ENCODE results near the gene UBXN10.
A peak's percentile ranks its signal among the peaks of the same experiment; 100 is the strongest.
"Not testable (repeated sequence)": the region's sequence is repeated elsewhere in the genome, so short reads cannot be mapped to it uniquely, and the experiment has no call there.

UBXN10 gene

DNA sequence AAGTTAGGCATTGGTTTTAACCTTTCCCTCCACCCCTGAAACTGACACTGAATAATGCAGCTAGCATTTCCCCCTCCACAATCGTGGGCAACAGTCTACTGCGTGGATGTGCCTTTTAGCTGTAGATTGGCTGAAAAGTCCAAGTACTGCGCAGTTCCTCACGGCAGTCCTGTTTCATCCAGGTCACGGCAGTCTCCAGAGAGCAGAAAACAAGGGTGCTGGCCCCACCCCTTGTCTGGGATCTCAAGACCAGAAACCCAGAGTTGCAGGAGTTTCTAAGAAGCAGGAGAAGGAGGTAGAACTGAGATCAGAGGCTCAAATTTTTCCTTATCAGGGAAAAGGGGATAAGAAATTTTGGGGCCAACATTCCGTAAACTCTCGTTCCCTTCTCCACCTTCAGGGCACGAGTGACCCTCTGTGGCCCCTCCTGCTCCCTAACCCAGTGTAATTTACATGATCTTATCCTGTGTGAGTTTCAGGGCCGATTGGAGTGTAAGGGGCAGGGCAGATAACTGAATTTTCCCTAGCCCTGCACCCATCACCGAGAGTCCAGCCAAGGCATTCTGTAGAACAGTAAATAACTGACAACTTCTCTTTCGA, 26.3 kb downstream of the UBXN10 start:
- H3K4me3 ChIP-seq (replicated peaks in 1 of 2; ENCODE audit: low read depth in 2 of 2, low read length in 2 of 2), result no peak overlapping the region
- no peak for DNase-seq (ENCODE audit: low read depth in 2 of 2)
- TF ChIP-seq, protein P1, sequence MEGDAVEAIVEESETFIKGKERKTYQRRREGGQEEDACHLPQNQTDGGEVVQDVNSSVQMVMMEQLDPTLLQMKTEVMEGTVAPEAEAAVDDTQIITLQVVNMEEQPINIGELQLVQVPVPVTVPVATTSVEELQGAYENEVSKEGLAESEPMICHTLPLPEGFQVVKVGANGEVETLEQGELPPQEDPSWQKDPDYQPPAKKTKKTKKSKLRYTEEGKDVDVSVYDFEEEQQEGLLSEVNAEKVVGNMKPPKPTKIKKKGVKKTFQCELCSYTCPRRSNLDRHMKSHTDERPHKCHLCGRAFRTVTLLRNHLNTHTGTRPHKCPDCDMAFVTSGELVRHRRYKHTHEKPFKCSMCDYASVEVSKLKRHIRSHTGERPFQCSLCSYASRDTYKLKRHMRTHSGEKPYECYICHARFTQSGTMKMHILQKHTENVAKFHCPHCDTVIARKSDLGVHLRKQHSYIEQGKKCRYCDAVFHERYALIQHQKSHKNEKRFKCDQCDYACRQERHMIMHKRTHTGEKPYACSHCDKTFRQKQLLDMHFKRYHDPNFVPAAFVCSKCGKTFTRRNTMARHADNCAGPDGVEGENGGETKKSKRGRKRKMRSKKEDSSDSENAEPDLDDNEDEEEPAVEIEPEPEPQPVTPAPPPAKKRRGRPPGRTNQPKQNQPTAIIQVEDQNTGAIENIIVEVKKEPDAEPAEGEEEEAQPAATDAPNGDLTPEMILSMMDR (IDR thresholded peaks at IDR 0.05; ENCODE audit: low read depth, low read length), result no peak

DNA sequence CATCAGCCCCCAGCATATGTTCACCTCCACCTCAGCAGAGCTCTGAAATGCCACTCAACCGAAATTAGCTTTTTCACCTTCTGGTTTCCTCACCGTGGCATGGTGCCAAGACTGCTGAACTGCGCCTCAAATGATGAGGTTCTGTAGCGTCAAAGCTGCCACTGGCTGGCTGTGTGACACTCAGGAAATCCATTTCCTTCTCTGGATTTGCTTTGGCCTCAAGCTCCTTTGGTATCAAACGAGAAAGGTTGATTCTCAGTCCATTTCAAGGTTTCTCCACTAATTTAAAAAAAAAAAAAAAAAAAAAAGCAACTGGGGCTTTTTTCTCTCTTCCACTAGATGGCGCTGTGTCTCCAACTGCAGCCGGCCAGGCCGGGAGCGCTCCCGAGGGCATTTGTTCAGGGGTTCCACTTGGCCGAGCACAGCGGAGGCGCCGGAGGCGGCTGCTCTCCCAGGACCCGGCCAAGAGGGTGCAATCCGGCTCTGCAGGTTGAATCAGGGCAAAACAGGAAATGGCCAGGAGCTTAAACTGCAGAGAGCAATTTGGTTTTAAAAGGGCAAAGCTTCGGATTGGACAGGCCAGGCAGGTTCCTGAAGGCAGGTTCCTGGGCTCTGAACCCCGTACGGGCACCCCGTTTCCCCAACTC, 26.9 kb downstream of the UBXN10 start:
- H3K4me3 ChIP-seq (replicated peaks in 1 of 2; ENCODE audit: low read depth in 2 of 2, low read length in 2 of 2), result no peak overlapping the region
- DNase-seq (ENCODE audit: low read depth in 2 of 2), result peak; percentile 63 to 64
- TF ChIP-seq, protein P1 (IDR thresholded peaks at IDR 0.05; ENCODE audit: low read depth, low read length), result peak; percentile 81

GRCh38 chr1:20215716-20216115, 29.8 kb downstream of the UBXN10 start:
- H3K4me3 ChIP-seq (replicated peaks in 1 of 2; ENCODE audit: low read depth in 2 of 2, low read length in 2 of 2), result no peak overlapping the region
- TF ChIP-seq, protein P1 (IDR thresholded peaks at IDR 0.05; ENCODE audit: low read depth, low read length), result no peak
- no peak for DNase-seq (ENCODE audit: low read depth in 2 of 2)

DNA sequence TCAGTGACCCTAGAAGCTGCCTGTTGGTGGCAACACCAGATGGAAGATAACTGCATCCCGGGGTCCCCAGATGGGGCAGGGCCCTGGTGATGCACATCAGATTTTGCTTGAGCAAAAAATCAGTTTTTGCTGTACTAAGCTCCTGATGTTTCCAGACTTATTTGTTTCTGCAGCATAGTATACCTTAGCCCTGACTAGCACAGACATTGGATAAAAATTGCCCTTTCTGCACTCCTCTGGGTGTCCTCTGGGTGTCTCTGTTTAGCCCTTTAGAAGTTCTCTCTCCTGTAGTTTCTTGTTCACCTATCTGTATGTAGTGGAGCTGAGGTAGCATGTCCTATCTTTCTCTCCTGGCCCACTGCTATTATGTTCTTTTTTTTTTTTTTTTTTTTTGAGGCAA, 30.7 kb downstream of the UBXN10 start:
- TF ChIP-seq, protein P1 (IDR thresholded peaks at IDR 0.05; ENCODE audit: low read depth, low read length), result peak; percentile 44
- no peak overlapping the region for H3K4me3 ChIP-seq (replicated peaks in 1 of 2; ENCODE audit: low read depth in 2 of 2, low read length in 2 of 2)
- peak; percentile 30 to 39 for DNase-seq (ENCODE audit: low read depth in 2 of 2)

DNA sequence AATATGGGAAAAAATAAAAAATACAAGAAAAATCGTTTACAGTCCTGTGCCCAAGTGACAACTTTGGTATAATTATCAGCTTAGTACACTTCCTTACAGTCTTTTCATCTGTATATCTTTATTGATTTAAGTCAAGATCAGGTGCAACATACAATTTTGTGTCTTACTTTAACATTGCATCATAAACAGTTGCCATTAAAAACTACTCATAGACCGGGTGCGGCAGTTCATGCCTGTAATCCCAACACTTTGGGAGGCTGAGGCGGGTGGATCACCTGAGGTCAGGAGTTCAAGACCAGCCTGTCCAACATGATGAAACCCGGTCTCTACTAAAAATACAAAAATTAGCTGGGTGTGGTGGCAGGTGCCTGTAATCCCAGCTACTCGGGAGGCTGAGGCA, 33.2 kb downstream of the UBXN10 start:
- not testable (repeated sequence) for DNase-seq (ENCODE audit: low read depth in 2 of 2); H3K4me3 ChIP-seq (replicated peaks in 1 of 2; ENCODE audit: low read depth in 2 of 2, low read length in 2 of 2)

GRCh38 chr1:20220036-20220435, 34.1 kb downstream of the UBXN10 start:
- no peak for DNase-seq (ENCODE audit: low read depth in 2 of 2)
- H3K4me3 ChIP-seq (replicated peaks in 1 of 2; ENCODE audit: low read depth in 2 of 2, low read length in 2 of 2), result no peak overlapping the region
- TF ChIP-seq, protein P1 (IDR thresholded peaks at IDR 0.05; ENCODE audit: low read depth, low read length), result no peak

DNA sequence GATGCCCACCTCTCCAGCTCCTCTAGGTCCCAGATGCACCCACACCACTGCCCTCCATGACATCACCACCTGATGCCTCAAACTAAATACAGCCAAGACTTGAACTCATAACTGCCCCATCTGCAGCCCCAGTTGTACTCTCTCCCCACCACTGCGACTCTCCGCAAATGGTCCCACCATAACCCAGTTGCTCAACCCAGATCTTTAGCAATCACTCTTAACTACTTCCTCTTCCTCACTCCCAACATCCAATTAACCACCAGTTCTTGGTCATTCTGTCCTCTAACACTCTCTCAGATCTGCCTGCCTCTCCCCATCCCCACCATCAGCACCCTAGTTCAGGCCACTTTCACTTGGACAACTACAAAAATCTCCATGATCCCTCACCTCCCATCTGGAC, 37.2 kb downstream of the UBXN10 start:
- DNase-seq (ENCODE audit: low read depth in 2 of 2), result no peak
- no peak overlapping the region for H3K4me3 ChIP-seq (replicated peaks in 1 of 2; ENCODE audit: low read depth in 2 of 2, low read length in 2 of 2)
- TF ChIP-seq, protein P1 (IDR thresholded peaks at IDR 0.05; ENCODE audit: low read depth, low read length), result no peak

All from cardiac fibroblast (primary cell).